Upper lobe of right lung (tissue), 1 donor: Measurements from ENCODE around the gene ABCC4. TPM values are rescaled to one million over a fixed set of nuclear protein-coding genes. Genes with fewer than 3 reads are reported as not detected.
A peak's percentile ranks its signal among the peaks of the same experiment; 100 is the strongest.

ENCODE experiments used
- ATAC-seq: fragments of 200-7000 bp; cut with Tn5 transposase; one replicate; pipeline ENCODE4 v1.9.1; 2020; ENCODE audit warnings: mild to moderate bottlenecking, moderate library complexity
- DNase-seq: peaks from one replicate; pipeline ENCODE4 v3.0.0-alpha.2; 2020
- H3K27ac ChIP-seq: fragments of 200-600 bp; one replicate; pipeline ENCODE4 v1.8.0; 2022
- H3K27me3 ChIP-seq: fragments of 200-600 bp; one replicate; pipeline ENCODE4 v1.8.0; 2022; ENCODE audit warnings: mild to moderate bottlenecking
- H3K36me3 ChIP-seq: fragments of 200-600 bp; one replicate; pipeline ENCODE4 v1.8.0; 2022
- H3K4me1 ChIP-seq: fragments of 200-600 bp; one replicate; pipeline ENCODE4 v1.8.0; 2022
- H3K4me3 ChIP-seq: fragments of 200-600 bp; one replicate; pipeline ENCODE4 v1.8.0; 2022; ENCODE audit warnings: mild to moderate bottlenecking
- H3K9me3 ChIP-seq: fragments of 200-600 bp; one replicate; pipeline ENCODE4 v1.8.0; 2022
- intact Hi-C: fragments of 100-400 bp; cut with DNase I; formaldehyde crosslinking; loops from one replicate; pipeline ENCODE4 v1.11.0; 2022
- total RNA-seq: library from RNA; stranded (reverse); fragmentation: NEBNext Ultra II Directional; extraction: Animal tissue kit (Norgen Biotek cat#: 25700); gene quantifications from one replicate; pipeline ENCODE4 v1.2.1, GENCODE V29; 2021
- TF ChIP-seq, protein P1 (sequence below): fragments of 200-600 bp; IDR thresholded peaks from one replicate; pipeline ENCODE4 v1.8.0; 2022; ENCODE audit warnings: antibody characterized with exemption
- donor health status: DM: no; HTN: yes; CAD: no; lungs with severe emphysema.

Gene ABCC4
- total RNA-seq, 1 donor from 2014 or later, result 28.1 TPM

DNA sequence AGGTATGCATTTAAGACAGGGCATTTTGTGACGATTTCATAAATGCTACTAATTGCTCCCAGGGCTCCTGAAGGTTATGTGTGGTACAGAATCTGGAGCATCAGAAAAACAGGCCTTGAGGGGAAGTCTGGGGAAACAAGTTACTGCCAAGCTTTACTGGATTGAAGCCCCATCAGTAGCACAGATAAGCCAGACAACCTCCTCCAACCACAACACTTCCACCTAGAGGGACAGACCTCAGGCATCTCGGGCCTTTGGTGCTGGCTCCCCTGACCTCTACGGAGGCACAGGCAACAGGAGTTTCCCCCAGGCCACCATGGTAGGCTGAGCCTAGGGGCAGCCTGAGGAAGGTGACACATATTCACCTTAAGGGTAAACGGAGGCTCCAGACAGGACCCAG is 54.1 kb downstream of the ABCC4 start:
- ATAC-seq (no peak), DNase-seq (no peak)
- Histone ChIP-seq H3K27me3 (no peaks in the 10 kb centered on the region), H3K36me3 (no peaks in the 10 kb centered on the region), H3K4me3 (no peak overlapping the region), H3K27ac (no peak overlapping the region), H3K4me1 (peaks cover 5% of the 10 kb centered on the region), H3K9me3 (no peaks in the 10 kb centered on the region)
- intact Hi-C loops, result no loop called here
- TF ChIP-seq, protein P1, sequence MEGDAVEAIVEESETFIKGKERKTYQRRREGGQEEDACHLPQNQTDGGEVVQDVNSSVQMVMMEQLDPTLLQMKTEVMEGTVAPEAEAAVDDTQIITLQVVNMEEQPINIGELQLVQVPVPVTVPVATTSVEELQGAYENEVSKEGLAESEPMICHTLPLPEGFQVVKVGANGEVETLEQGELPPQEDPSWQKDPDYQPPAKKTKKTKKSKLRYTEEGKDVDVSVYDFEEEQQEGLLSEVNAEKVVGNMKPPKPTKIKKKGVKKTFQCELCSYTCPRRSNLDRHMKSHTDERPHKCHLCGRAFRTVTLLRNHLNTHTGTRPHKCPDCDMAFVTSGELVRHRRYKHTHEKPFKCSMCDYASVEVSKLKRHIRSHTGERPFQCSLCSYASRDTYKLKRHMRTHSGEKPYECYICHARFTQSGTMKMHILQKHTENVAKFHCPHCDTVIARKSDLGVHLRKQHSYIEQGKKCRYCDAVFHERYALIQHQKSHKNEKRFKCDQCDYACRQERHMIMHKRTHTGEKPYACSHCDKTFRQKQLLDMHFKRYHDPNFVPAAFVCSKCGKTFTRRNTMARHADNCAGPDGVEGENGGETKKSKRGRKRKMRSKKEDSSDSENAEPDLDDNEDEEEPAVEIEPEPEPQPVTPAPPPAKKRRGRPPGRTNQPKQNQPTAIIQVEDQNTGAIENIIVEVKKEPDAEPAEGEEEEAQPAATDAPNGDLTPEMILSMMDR, result no peak

DNA sequence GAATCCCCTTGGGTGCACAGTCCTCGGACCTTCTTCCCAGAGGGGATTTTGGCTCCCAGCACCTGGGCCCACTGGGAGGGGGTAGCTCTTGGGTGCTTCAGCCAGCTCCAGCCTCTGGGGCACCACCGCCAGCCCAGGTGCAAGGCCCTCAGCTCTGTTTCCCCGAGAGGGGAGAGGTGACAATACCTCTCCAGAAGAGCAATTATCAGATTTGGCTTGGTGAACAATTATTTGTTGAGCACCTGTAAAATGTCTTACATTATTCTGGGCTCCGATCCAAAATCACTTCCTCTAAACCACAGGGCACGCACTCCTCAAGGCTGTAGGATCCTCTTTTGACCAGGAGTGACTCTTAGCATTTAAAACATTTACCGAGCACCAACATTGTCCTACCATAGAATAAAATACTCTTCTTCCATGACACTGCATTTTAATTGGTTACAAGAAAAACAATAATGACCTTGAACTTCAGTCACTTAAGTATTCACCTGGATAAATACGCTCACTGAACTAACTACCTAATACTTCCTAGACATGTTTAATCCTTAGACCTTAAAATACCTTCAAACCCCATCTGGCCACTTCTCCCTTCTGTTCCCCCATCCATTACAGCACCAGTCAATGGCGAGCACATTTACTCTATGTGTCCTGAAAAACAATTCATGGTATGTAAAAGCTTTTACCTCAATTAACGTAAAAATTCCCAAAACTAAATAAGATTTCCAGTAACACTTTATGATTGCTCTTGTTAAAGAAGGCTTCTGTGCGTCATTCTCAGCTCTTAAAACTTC is 54.8 kb downstream of the ABCC4 start:
- Histone ChIP-seq H3K27me3 (no peaks in the 10 kb centered on the region), H3K4me1 (peaks cover 5% of the 10 kb centered on the region), H3K27ac (no peak overlapping the region), H3K36me3 (no peaks in the 10 kb centered on the region), H3K9me3 (no peaks in the 10 kb centered on the region), H3K4me3 (no peak overlapping the region)
- DNase-seq, result no peak
- intact Hi-C loops, result no loop called here
- ATAC-seq, result peak; percentile 73
- TF ChIP-seq, protein P1, result no peak

DNA sequence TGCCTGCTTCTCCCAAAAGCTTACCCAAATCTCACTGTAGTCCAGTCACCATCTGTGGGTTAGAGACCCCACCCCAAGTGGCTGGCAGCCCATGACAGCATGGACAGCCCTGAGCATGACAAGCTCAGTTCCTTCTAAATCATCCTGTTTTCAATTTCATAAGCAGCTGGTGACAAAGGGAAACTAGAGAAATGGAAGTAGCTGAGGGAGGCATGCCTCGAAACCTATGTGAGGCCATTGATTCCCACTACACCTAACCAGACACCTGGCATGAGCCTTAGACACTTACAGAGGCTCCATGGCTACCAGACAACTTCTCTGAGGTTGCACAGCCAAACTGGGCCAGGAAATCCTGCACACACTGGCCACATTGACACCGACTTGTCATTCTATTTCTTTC is 56.2 kb downstream of the ABCC4 start:
- intact Hi-C loops, result no loop called here
- no peaks in the 10 kb centered on the region for H3K27me3 ChIP-seq
- H3K9me3 ChIP-seq, result no peaks in the 10 kb centered on the region
- ATAC-seq (no peak), DNase-seq (no peak)
- H3K27ac ChIP-seq, result no peak overlapping the region
- no peak overlapping the region for H3K4me3 ChIP-seq
- TF ChIP-seq, protein P1, result no peak
- no peaks in the 10 kb centered on the region for H3K36me3 ChIP-seq
- peaks cover 5% of the 10 kb centered on the region for H3K4me1 ChIP-seq

DNA sequence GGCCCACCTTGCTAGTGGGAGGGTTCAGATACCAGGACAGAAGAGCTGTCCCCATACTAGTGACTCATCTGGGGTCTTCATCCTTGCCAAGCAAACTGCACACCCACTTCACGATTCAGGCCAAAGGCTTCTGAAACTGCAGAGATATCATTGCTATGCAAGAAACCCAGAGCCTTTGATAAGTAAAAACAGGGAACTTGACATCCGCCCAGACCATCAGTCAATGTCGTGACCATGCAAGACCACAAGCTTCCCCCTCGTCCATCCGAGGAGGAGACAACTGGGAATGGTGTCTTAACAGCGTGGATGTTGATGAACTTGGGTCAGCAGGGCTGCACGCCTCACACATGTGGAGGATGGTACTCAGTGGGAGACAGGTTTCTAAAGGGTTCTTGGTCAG is 58.0 kb downstream of the ABCC4 start:
- no peak for DNase-seq

DNA sequence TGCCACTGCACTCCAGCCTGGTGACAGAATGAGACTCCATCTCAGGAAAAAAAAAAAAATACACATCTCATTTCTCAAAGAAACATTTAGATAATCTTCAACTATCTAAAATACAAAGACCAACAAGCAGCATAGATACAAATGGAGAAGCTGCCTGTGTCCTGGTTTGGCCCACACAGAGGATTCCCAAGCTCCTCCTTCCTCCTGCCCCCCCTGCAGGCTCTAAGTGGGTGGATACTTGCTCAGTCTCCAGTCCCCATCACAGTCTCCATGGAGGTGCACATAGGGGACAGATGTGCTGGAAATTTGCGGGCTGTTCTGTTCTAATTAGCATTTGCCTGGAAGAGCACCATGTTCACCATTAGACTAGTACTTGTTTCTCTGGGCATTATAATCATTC is 59.9 kb downstream of the ABCC4 start:
- DNase-seq (no peak), ATAC-seq (no peak)
- H3K4me3 ChIP-seq, result no peak overlapping the region
- intact Hi-C loops, result no loop called here
- TF ChIP-seq, protein P1, result no peak
- no peaks in the 10 kb centered on the region for H3K9me3 ChIP-seq
- no peaks in the 10 kb centered on the region for H3K27me3 ChIP-seq
- no peak overlapping the region for H3K27ac ChIP-seq
- peaks cover 13% of the 10 kb centered on the region for H3K4me1 ChIP-seq
- no peaks in the 10 kb centered on the region for H3K36me3 ChIP-seq

More for the DNA sequence above, 58.0 kb downstream of the ABCC4 start:
- Histone ChIP-seq H3K4me3 (no peak overlapping the region), H3K27me3 (no peaks in the 10 kb centered on the region), H3K36me3 (no peaks in the 10 kb centered on the region), H3K27ac (no peak overlapping the region), H3K4me1 (peaks cover 5% of the 10 kb centered on the region), H3K9me3 (no peaks in the 10 kb centered on the region)
- peak; percentile 36 for ATAC-seq
- intact Hi-C loops, result no loop called here
- TF ChIP-seq, protein P1, result no peak
